HEK293 (cell line): ENCODE measurements around the gene MTMR10.

Experiments
- CTCF ChIA-PET: fragments of 350-600 bp; formaldehyde crosslinking; extraction: SDS; loops from one replicate; lab custom pipeline; 2021; ENCODE audit warnings: antibody characterized with exemption; lab: Yijun Ruan, JAX
- POLR2A ChIA-PET: fragments of 300-600 bp; formaldehyde crosslinking; extraction: SDS; loops from one replicate; lab custom pipeline; 2020; ENCODE audit warnings: antibody characterized with exemption, inconsistent platforms; lab: Yijun Ruan, JAX
- H3K27ac ChIP-seq: fragments of 200-500 bp; sonication (Bioruptor generic); 2 replicates; pipeline ENCODE4 v1.5.1; 2014; ENCODE audit warnings: low read depth, low read length, control low read depth, inconsistent platforms; ENCODE audit errors: extremely low read depth
- H3K36me3 ChIP-seq, 2 experiments: fragments of 200-500 bp in 1 of 2; sonication (Bioruptor generic) in 1 of 2; 1 replicate in 1 of 2; 2 replicates in 1 of 2; pipeline ENCODE4 v1.5.1; 2014 to 2017; ENCODE audit warnings: inconsistent platforms in 2 of 2, low read length in 2 of 2; ENCODE audit not compliant: control insufficient read depth in 2 of 2, insufficient read depth in 1 of 2
- H3K4me1 ChIP-seq: fragments of 200-500 bp; sonication (Bioruptor generic); 2 replicates; pipeline ENCODE4 v1.5.1; 2014; ENCODE audit warnings: mild to moderate bottlenecking, low read length, inconsistent platforms; ENCODE audit not compliant: control insufficient read depth, insufficient read depth
- H3K4me3 ChIP-seq: 2 replicates; pipeline ENCODE4 v1.5.1; 2011; ENCODE audit warnings: low read depth, mild to moderate bottlenecking, control low read depth, low read length, moderate library complexity
- H3K9me3 ChIP-seq: fragments of 200-500 bp; sonication (Bioruptor generic); 2 replicates; pipeline ENCODE4 v1.5.1; 2014; ENCODE audit warnings: low read depth, low read length, inconsistent platforms; ENCODE audit not compliant: control insufficient read depth, insufficient read depth
- ATF2 ChIP-seq: fragments of 450-650 bp; formaldehyde crosslinking; IDR thresholded peaks from 2 replicates; pipeline ENCODE4 v1.5.1; 2016; ENCODE audit warnings: missing biosample characterization, missing genetic modification characterization, low read depth
- BCL11A ChIP-seq: fragments of 450-650 bp; formaldehyde crosslinking; IDR thresholded peaks from 2 replicates; pipeline ENCODE4 v1.5.1; 2016; ENCODE audit warnings: low read depth, missing biosample characterization, missing genetic modification characterization
- GFI1B ChIP-seq: fragments of 450-650 bp; formaldehyde crosslinking; IDR thresholded peaks from 2 replicates; pipeline ENCODE4 v1.5.1; 2016; ENCODE audit warnings: missing biosample characterization, missing genetic modification characterization
- GLIS1 ChIP-seq: fragments of 450-650 bp; formaldehyde crosslinking; IDR thresholded peaks from 2 replicates; pipeline ENCODE4 v1.5.1; 2016; ENCODE audit warnings: missing biosample characterization, missing genetic modification characterization
- KLF7 ChIP-seq: fragments of 450-650 bp; formaldehyde crosslinking; IDR thresholded peaks from 2 replicates; pipeline ENCODE4 v1.5.1; 2016; ENCODE audit warnings: missing biosample characterization, missing genetic modification characterization, borderline replicate concordance
- OSR2 ChIP-seq: fragments of 450-650 bp; formaldehyde crosslinking; IDR thresholded peaks from 2 replicates; pipeline ENCODE4 v1.5.1; 2016; ENCODE audit warnings: missing biosample characterization, missing genetic modification characterization
- SALL2 ChIP-seq: fragments of 450-650 bp; formaldehyde crosslinking; IDR thresholded peaks from 2 replicates; pipeline ENCODE4 v1.5.0; 2017; ENCODE audit warnings: missing biosample characterization, mild to moderate bottlenecking, missing genetic modification characterization, borderline replicate concordance
- WT1 ChIP-seq: fragments of 450-650 bp; formaldehyde crosslinking; IDR thresholded peaks from 2 replicates; pipeline ENCODE4 v1.5.1; 2016; ENCODE audit warnings: missing biosample characterization, missing genetic modification characterization
- ZNF114 ChIP-seq: fragments of 450-650 bp; formaldehyde crosslinking; IDR thresholded peaks from 2 replicates; pipeline ENCODE4 v1.5.0; 2017; ENCODE audit warnings: missing biosample characterization, missing genetic modification characterization
- ZNF202 ChIP-seq: fragments of 450-650 bp; formaldehyde crosslinking; IDR thresholded peaks from 2 replicates; pipeline ENCODE4 v1.5.1; 2016; ENCODE audit warnings: missing biosample characterization, missing genetic modification characterization, borderline replicate concordance
- ZNF23 ChIP-seq: fragments of 450-650 bp; formaldehyde crosslinking; IDR thresholded peaks from 2 replicates; pipeline ENCODE4 v1.5.1; 2016; ENCODE audit warnings: missing biosample characterization, missing genetic modification characterization, borderline replicate concordance
- ZNF488 ChIP-seq: fragments of 450-650 bp; formaldehyde crosslinking; IDR thresholded peaks from 2 replicates; pipeline ENCODE4 v1.5.1; 2016; ENCODE audit warnings: missing biosample characterization, missing genetic modification characterization
- ZNF548 ChIP-seq: fragments of 450-650 bp; formaldehyde crosslinking; IDR thresholded peaks from 2 replicates; pipeline ENCODE4 v1.5.1; 2016; ENCODE audit warnings: missing biosample characterization, missing genetic modification characterization
- ZNF596 ChIP-seq: fragments of 450-650 bp; IDR thresholded peaks from 2 replicates; pipeline ENCODE4 v1.5.0; 2018; ENCODE audit warnings: missing biosample characterization, mild to moderate bottlenecking, missing genetic modification characterization, moderate library complexity
- ZNF623 ChIP-seq: fragments of 450-650 bp; formaldehyde crosslinking; IDR thresholded peaks from 2 replicates; pipeline ENCODE4 v1.5.1; 2016; ENCODE audit warnings: missing biosample characterization, missing genetic modification characterization
- ZNF658 ChIP-seq: fragments of 450-650 bp; formaldehyde crosslinking; IDR thresholded peaks from 2 replicates; pipeline ENCODE4; 2016; ENCODE audit warnings: missing biosample characterization, missing genetic modification characterization
- ZNF76 ChIP-seq: fragments of 450-650 bp; formaldehyde crosslinking; IDR thresholded peaks from 2 replicates; pipeline ENCODE4; 2016; ENCODE audit warnings: low read depth, missing biosample characterization, missing genetic modification characterization, borderline replicate concordance
- TF ChIP-seq, protein P1 (sequence below): fragments of 450-650 bp; formaldehyde crosslinking; IDR thresholded peaks from 2 replicates; pipeline ENCODE4 v1.5.1; 2016; ENCODE audit warnings: missing biosample characterization, missing genetic modification characterization
- TF ChIP-seq, protein P2 (sequence below): fragments of 450-650 bp; formaldehyde crosslinking; IDR thresholded peaks from 2 replicates; pipeline ENCODE4 v1.5.1; 2017; ENCODE audit warnings: missing biosample characterization, missing genetic modification characterization
- TF ChIP-seq, protein P3 (sequence below): IDR thresholded peaks from 2 replicates; pipeline ENCODE4 v1.6.1; 2011; ENCODE audit warnings: mild to moderate bottlenecking, low read depth, low read length, borderline replicate concordance

MTMR10 gene

DNA sequence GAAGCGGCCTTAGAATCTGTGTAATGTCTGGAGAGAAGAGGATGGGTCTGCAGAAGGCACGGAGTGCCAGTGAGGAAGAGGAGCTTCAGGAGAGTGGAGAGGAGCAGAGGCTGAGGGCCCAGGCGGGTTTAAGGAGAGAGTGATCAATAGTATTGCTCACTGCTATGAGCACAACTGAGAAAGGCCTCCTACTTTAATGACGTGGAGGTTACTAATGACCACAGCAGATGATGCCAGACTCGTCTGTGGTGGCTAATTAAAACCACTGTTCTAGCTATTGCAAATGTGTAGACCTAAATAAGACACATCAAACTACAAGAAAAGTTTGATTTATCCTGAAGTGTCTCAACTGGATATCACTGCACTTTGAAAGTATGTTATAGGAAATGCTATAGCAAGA lies 33.2 kb downstream of the MTMR10 start:
- no peaks in the 10 kb centered on the region for H3K4me1 ChIP-seq
- ChIA-PET CTCF (no interaction called here), POLR2A (no interaction called here)
- no peak overlapping the region for H3K27ac ChIP-seq
- TF ChIP-seq, protein P1, sequence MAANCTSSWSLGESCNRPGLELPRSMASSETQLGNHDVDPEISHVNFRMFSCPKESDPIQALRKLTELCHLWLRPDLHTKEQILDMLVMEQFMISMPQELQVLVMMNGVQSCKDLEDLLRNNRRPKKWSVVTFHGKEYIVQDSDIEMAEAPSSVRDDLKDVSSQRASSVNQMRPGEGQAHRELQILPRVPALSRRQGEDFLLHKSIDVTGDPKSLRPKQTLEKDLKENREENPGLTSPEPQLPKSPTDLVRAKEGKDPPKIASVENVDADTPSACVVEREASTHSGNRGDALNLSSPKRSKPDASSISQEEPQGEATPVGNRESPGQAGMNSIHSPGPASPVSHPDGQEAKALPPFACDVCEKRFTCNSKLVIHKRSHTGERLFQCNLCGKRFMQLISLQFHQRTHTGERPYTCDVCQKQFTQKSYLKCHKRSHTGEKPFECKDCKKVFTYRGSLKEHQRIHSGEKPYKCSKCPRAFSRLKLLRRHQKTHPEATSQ (tag by site-specific recombination): no peak
- TF ChIP-seq ATF2 (tag by site-specific recombination) (no peak), KLF7 (no peak), ZNF548 (no peak)
- no peak overlapping the region for H3K4me3 ChIP-seq
- no peaks in the 10 kb centered on the region for H3K9me3 ChIP-seq
- H3K36me3 ChIP-seq: peaks cover 0 to 33% of the 10 kb centered on the region in 2 experiments; a peak in 2 of 3 replicates

DNA sequence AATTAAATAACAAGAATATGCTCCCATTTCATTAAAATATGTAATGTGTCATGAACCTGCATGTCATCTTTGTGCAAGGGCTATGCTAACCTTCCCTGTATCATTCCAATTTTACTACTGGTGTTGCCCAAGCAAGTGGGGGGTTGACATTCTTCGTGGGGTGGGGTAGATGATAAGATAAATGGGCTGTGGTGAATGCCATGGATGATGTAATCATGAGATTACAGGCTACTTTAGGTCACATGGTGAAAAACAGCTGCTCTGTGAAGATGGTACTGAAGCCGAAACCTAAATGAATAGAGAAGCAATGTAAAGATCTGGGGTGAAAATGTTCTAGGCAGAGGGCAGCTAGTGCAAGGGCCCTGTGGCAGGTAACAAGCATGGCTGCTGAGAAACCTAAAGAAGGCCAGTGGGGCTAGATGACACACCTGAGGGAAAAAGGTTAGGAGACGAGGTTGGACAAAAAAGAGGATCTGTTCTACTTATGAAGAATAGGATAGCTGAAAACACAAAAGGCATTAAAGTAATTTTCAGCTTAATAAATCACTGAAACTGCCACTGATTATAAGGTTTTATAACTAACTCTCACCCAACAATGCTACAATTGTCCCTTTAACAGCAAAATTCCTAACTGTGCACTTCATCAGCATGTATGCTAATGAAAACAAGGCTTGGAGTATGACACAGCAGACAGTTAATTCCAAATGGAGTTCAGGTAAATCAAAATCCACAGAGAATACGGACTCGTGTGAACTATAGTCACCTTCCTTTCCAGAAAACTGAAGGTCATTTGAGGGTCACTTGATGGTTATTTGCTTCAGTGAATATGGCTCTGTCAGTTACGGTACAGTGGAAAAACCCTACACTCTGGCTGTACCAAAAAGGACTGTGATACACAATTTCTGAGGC lies 35.0 kb downstream of the MTMR10 start:
- POLR2A ChIA-PET: no interaction called here
- H3K9me3 ChIP-seq: no peaks in the 10 kb centered on the region
- no peaks in the 10 kb centered on the region for H3K4me1 ChIP-seq
- TF ChIP-seq ZNF623 (peak; percentile 88), GLIS1 (peak; percentile 60), ZNF76 (tag by site-specific recombination) (no peak)
- TF ChIP-seq, protein P2, sequence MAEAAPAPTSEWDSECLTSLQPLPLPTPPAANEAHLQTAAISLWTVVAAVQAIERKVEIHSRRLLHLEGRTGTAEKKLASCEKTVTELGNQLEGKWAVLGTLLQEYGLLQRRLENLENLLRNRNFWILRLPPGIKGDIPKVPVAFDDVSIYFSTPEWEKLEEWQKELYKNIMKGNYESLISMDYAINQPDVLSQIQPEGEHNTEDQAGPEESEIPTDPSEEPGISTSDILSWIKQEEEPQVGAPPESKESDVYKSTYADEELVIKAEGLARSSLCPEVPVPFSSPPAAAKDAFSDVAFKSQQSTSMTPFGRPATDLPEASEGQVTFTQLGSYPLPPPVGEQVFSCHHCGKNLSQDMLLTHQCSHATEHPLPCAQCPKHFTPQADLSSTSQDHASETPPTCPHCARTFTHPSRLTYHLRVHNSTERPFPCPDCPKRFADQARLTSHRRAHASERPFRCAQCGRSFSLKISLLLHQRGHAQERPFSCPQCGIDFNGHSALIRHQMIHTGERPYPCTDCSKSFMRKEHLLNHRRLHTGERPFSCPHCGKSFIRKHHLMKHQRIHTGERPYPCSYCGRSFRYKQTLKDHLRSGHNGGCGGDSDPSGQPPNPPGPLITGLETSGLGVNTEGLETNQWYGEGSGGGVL (tag by site-specific recombination): peak; percentile 30; the same call in 1 of the 2 replicates
- H3K36me3 ChIP-seq: peaks cover 0 to 48% of the 10 kb centered on the region in 2 experiments; a peak in 2 of 3 replicates
- no peak overlapping the region for H3K4me3 ChIP-seq
- CTCF ChIA-PET: no interaction called here
- H3K27ac ChIP-seq: no peak overlapping the region

DNA sequence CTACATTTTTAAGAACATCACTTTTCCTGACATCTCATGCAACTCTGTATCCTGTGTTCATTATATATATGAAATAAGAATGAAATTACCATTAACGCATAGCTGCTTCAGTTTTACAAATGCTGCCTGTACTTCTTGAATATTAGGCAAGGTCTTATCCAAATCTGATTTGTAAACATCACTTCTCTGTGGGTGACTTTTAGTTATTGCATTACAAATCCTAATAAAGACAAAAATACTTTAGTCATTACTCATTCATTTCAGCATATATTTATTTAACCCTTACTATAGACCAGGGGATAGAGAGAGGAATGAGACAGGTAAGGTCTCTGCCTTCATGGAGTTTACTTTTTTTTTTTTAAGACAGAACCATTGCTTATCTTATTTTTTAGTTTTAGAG lies 36.8 kb downstream of the MTMR10 start:
- Histone ChIP-seq H3K4me1 (no peaks in the 10 kb centered on the region), H3K9me3 (no peaks in the 10 kb centered on the region), H3K4me3 (no peak overlapping the region), H3K36me3 (peaks cover 6 to 62% of the 10 kb centered on the region in 2 experiments; a peak in 2 of 3 replicates), H3K27ac (no peak overlapping the region)
- POLR2A ChIA-PET: no interaction called here
- CTCF ChIA-PET: no interaction called here
- TF ChIP-seq ZNF596 (tag by site-specific recombination): no peak
- TF ChIP-seq OSR2 (tag by site-specific recombination): no peak
- TF ChIP-seq ZNF114: no peak
- TF ChIP-seq, all 188 proteins: peak for 0

DNA sequence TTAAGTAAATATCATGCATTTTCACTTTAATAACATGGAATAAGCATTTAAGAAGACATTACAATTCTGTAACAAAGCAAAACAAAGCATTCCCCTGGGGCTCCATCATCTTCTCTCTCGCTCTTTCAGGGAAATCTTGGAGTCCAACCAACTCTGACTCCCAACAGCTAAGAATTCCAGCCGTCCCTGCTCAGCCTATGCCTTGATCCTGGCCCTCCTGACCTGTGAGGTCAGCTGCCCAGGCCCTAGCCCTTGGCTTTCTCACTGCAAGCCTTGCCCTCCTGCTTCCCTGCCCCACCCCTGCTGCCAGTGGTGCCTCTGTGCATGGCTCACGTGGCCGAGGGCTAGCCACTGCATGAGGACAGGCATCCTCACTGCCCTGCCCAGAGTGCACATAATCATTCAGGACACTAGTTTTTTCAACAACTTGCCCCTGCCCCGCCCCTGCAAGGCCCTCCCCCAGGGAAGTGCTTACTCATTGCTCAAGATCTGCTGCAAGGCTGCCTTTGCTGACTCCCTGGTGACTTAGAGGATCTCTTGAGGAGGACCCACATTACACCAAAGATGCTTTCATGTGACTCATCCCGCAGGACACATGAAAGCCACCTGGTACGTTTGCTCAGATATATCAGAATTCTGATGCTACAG lies 37.6 kb downstream of the MTMR10 start:
- Histone ChIP-seq H3K27ac (no peak overlapping the region), H3K4me1 (no peaks in the 10 kb centered on the region), H3K36me3 (peaks cover 6 to 64% of the 10 kb centered on the region in 2 experiments; a peak in 2 of 3 replicates), H3K4me3 (no peak overlapping the region), H3K9me3 (no peaks in the 10 kb centered on the region)
- ChIA-PET POLR2A (no interaction called here), CTCF (no interaction called here)
- TF ChIP-seq WT1 (tag by site-specific recombination) (no peak), ZNF202 (tag by site-specific recombination) (no peak), ZNF488 (no peak), GFI1B (tag by site-specific recombination) (no peak), SALL2 (tag by site-specific recombination) (no peak), ZNF658 (no peak), ZNF23 (tag by site-specific recombination) (no peak), BCL11A (no peak)
- TF ChIP-seq, protein P3, sequence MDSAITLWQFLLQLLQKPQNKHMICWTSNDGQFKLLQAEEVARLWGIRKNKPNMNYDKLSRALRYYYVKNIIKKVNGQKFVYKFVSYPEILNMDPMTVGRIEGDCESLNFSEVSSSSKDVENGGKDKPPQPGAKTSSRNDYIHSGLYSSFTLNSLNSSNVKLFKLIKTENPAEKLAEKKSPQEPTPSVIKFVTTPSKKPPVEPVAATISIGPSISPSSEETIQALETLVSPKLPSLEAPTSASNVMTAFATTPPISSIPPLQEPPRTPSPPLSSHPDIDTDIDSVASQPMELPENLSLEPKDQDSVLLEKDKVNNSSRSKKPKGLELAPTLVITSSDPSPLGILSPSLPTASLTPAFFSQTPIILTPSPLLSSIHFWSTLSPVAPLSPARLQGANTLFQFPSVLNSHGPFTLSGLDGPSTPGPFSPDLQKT: no peak
